Body of pancreas (tissue), 4 donors: Measurements from ENCODE around the gene BDNF. TPM values are rescaled to one million over a fixed set of nuclear protein-coding genes. Genes with fewer than 3 reads are reported as not detected.

Experiments
- ATAC-seq: fragments of 150-250 bp; one replicate; pipeline ENCODE4 v1.9.1; 2016
- DNase-seq, 4 donors: peaks; one replicate each; pipeline ENCODE4 v3.0.0-alpha.2; 2019
- H3K27ac ChIP-seq, 4 donors: fragments of 200-600 bp; sonication (generic); 1 replicate in 3 of 4; 2 replicates in 1 of 4; pipeline versions ENCODE4 v1.5.1 to v1.6.1; 2016 to 2019; ENCODE audit warnings: mild to moderate bottlenecking in 1 of 4, mixed read lengths in 1 of 4, moderate library complexity in 1 of 4
- H3K27me3 ChIP-seq, 2 donors: fragments of 200-600 bp; sonication (generic); one replicate each; pipeline ENCODE4 v1.6.0; 2016; ENCODE audit warnings: mild to moderate bottlenecking in 1 of 2
- H3K36me3 ChIP-seq, 2 donors: fragments of 200-600 bp; sonication (generic); replicated peaks in 1 of 2; 2 replicates each; pipeline ENCODE4 v1.5.1; 2016; ENCODE audit warnings: low read depth in 2 of 2; ENCODE audit not compliant: insufficient read depth in 1 of 2
- H3K4me1 ChIP-seq: fragments of 200-600 bp; sonication (generic); one replicate; pipeline ENCODE4 v1.6.0; 2016
- H3K4me3 ChIP-seq, 2 donors: fragments of 200-600 bp; sonication (generic); 1 replicate in 1 of 2; 2 replicates in 1 of 2; pipeline ENCODE4 v1.5.1; 2016 to 2019
- H3K9me3 ChIP-seq, 3 donors: fragments of 200-600 bp; sonication (generic); 1 replicate in 2 of 3; 2 replicates in 1 of 3; pipeline ENCODE4 v1.5.1; 2016
- CTCF ChIP-seq, 7 experiments: fragments of 450-650 bp in 4 of 7; fragments of 200-600 bp in 3 of 7; sonication (generic) in 3 of 7; IDR thresholded peaks; one replicate each; pipeline ENCODE4 v1.5.1; 2016 to 2019; ENCODE audit warnings: antibody characterized with exemption in 7 of 7
- POLR2A ChIP-seq, 3 donors: fragments of 450-650 bp; IDR thresholded peaks; one replicate each; pipeline ENCODE4 v1.6.1; 2016; ENCODE audit warnings: antibody characterized with exemption in 3 of 3, mild to moderate bottlenecking in 2 of 3
- WGBS, 2 donors: methylation state at CpG; one replicate each; pipeline ENCODE4 v1.1.5; 2017; 5-methylcytosine and 5-hydroxymethylcytosine counted together
- intact Hi-C: fragments of 100-400 bp; cut with DNase I; formaldehyde crosslinking; loops from one replicate; pipeline ENCODE4 v1.15.1; 2023
- total RNA-seq, 2 donors: library from RNA; depleted of rRNA; stranded (reverse); fragments of >200 nt; gene quantifications; one replicate each; pipeline ENCODE4 v1.1.0, GENCODE V29; 2016

BDNF gene
- total RNA-seq, 2 donors from 2014 or later = not detected

DNA sequence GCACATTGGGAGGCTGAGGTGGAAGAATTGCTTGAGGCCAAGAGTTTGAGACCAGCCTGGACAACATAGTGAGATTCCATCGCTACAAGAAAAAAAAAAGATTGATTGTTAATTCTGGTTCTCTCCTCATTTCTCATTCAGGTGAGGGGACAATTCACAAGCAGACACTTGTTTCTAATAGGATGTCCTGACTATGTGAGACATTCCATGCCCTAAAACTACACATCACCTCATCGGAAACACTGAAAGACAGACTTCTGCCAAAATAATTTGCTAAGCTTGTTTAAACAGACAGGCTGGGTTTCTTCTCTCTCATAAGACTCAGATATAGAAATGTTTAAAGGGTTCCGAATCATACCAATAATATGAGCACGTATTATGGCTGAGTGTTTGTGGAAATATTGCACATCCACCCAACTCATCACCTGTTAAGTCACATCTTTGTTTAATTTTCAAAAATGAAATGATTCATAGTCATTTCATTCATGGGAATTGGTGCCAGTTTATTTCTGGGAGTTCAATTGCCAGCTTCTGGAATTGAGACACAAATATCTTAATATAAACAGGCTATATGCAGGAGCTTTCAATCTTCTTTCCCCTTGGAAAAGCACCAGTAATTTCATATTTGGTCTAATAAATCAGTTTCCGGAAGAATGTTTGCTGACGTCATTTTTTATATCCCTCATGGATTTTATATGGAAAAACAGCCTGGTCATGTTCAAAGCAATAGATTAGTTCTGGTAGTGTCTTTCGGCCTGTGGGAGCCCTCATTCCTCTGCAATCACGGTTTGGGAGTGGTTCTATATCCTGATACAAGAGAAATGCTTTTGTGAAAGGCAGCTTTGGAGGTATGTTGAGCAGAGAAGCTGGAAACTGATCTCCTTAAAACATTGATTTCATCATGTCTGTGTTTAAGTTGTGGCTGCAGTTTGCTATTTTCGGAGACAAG, 87.0 kb downstream of the BDNF start:
- H3K4me3 ChIP-seq = no peak overlapping the region

GRCh38 chr11:27611947-27612455, 88.3 kb downstream of the BDNF start:
- Histone ChIP-seq H3K36me3 (no peaks in the 10 kb centered on the region), H3K9me3 (no peaks in the 10 kb centered on the region), H3K4me3 (no peak overlapping the region), H3K27ac (no peak overlapping the region), H3K4me1 (no peaks in the 10 kb centered on the region), H3K27me3 (no peaks in the 10 kb centered on the region)
- no peak for DNase-seq
- ATAC-seq = no peak
- TF ChIP-seq CTCF (IDR thresholded peaks at IDR 0.05) = no peak
- TF ChIP-seq POLR2A (IDR thresholded peaks at IDR 0.05) = no peak
- intact Hi-C loops = no loop called here
- WGBS, 2 donors = 89 to 90% methylated on average over 3 of the region's 3 CpGs

More for the DNA sequence above, 87.0 kb downstream of the BDNF start:
- intact Hi-C loops = no loop called here
- 91 to 92% methylated on average over 9 of the region's 9 CpGs for whole genome bisulfite sequencing, 2 donors
- Histone ChIP-seq H3K4me1 (no peaks in the 10 kb centered on the region), H3K9me3 (no peaks in the 10 kb centered on the region), H3K27ac (no peak overlapping the region), H3K36me3 (no peaks in the 10 kb centered on the region), H3K27me3 (no peaks in the 10 kb centered on the region)
- ATAC-seq (no peak), DNase-seq (no peak)
- TF ChIP-seq CTCF (IDR thresholded peaks at IDR 0.05) (no peak), POLR2A (IDR thresholded peaks at IDR 0.05) (no peak)

DNA sequence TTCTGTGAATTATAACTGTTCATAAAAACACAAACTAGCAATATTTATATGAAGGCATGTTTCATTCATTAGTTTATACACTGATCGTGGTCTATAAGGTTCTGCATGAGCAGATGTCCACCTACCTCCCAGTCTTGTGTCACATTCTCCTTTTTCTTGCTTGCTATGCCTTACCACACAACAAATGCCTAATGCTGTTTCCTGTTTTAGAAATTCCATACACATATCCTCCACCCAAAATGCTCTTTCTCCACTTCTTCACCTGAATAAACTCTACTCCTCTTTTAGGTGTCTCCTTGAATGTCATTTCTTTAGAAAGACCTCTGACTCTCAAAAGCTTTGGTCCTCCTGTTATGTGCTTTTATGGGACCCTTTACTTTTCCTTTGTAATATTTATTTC, 88.9 kb downstream of the BDNF start:
- no peaks in the 10 kb centered on the region for H3K36me3 ChIP-seq
- ATAC-seq = no peak
- H3K27ac ChIP-seq = no peak overlapping the region
- no peak overlapping the region for H3K4me3 ChIP-seq
- no peaks in the 10 kb centered on the region for H3K27me3 ChIP-seq
- H3K4me1 ChIP-seq = no peaks in the 10 kb centered on the region
- intact Hi-C loops = no loop called here
- H3K9me3 ChIP-seq = no peaks in the 10 kb centered on the region
- no peak for DNase-seq
- WGBS, 2 donors = 88 to 96% methylated on average over 1 of the region's 1 CpG
- TF ChIP-seq CTCF (IDR thresholded peaks at IDR 0.05) (no peak), POLR2A (IDR thresholded peaks at IDR 0.05) (no peak)

GRCh38 chr11:27610946-27611345, 89.3 kb downstream of the BDNF start:
- intact Hi-C loops = no loop called here
- H3K4me3 ChIP-seq = no peak overlapping the region

More at GRCh38 chr11:27610946-27611345, 89.3 kb downstream of the BDNF start:
- no peaks in the 10 kb centered on the region for H3K4me1 ChIP-seq
- no peaks in the 10 kb centered on the region for H3K27me3 ChIP-seq
- no peak overlapping the region for H3K27ac ChIP-seq
- no peak for ATAC-seq
- no peak for DNase-seq
- no peaks in the 10 kb centered on the region for H3K36me3 ChIP-seq
- TF ChIP-seq CTCF (IDR thresholded peaks at IDR 0.05) = no peak
- TF ChIP-seq POLR2A (IDR thresholded peaks at IDR 0.05) = no peak
- no peaks in the 10 kb centered on the region for H3K9me3 ChIP-seq
